H1 (cell line): ENCODE measurements around the gene BICDL1. TPM values are rescaled to one million over a fixed set of nuclear protein-coding genes. Genes with fewer than 3 reads are reported as not detected.
"Not testable (repeated sequence)": the region's sequence is repeated elsewhere in the genome, so short reads cannot be mapped to it uniquely, and the experiment has no call there.

Experiments used
- CTCF ChIA-PET: fragments of 300-600 bp; sonication (Branson Sonifier 250); formaldehyde crosslinking; loops from one replicate; lab custom pipeline; 2021; ENCODE audit not compliant: partially characterized antibody; lab: Charles Lee
- POLR2A ChIA-PET: fragments of 300-600 bp; sonication (Branson Sonifier 250); formaldehyde crosslinking; loops from one replicate; lab custom pipeline; 2021; ENCODE audit warnings: inconsistent platforms; ENCODE audit not compliant: partially characterized antibody; lab: Charles Lee
- DNase-seq, 2 experiments: peaks; one replicate each; pipeline versions ENCODE4 v3.0.0 to v3.0.0-alpha.2; 2010 to 2022; ENCODE audit warnings: low spot score in 2 of 2, low read depth in 1 of 2, mixed read lengths in 1 of 2
- FAIRE-seq: peaks from 2 replicates; lab custom pipeline; 2011; peaks lifted over from hg19 to GRCh38; lab: Jason Lieb, UNC
- H2AFZ ChIP-seq: 2 replicates; pipeline ENCODE4 v1.8.1; 2012; ENCODE audit warnings: low read length, inconsistent platforms
- H2AK5ac ChIP-seq: 2 replicates; pipeline ENCODE4 v1.6.1; 2013; ENCODE audit warnings: low read depth, low read length
- H2BK120ac ChIP-seq: replicated peaks from 2 replicates; pipeline ENCODE3; 2013; ENCODE audit warnings: low read depth, low read length, inconsistent platforms
- H2BK12ac ChIP-seq: 2 replicates; pipeline ENCODE4 v1.6.1; 2013; ENCODE audit warnings: low read depth, low read length
- H2BK15ac ChIP-seq: 2 replicates; pipeline ENCODE4 v1.6.1; 2013; ENCODE audit warnings: low read length
- H2BK20ac ChIP-seq: 2 replicates; pipeline ENCODE4 v1.6.1; 2013; ENCODE audit warnings: low read length
- H2BK5ac ChIP-seq: 2 replicates; pipeline ENCODE4 v1.6.1; 2013; ENCODE audit warnings: low read depth, low read length
- H3K14ac ChIP-seq: 2 replicates; pipeline ENCODE4 v1.6.1; 2013; ENCODE audit warnings: inconsistent platforms; ENCODE audit not compliant: insufficient read length
- H3K18ac ChIP-seq: 2 replicates; pipeline ENCODE4 v1.6.1; 2013; ENCODE audit warnings: low read length; ENCODE audit errors: extremely low read depth
- H3K23ac ChIP-seq: 2 replicates; pipeline ENCODE4 v1.6.1; 2013; ENCODE audit warnings: inconsistent platforms; ENCODE audit not compliant: insufficient read length
- H3K23me2 ChIP-seq: 2 replicates; pipeline ENCODE4 v1.6.1; 2013; ENCODE audit warnings: low read depth, low read length
- H3K27ac ChIP-seq: 2 replicates; pipeline ENCODE4 v1.6.1; 2011; ENCODE audit warnings: low read depth, low read length, inconsistent platforms
- H3K27me3 ChIP-seq, 4 experiments: replicated peaks in 1 of 4; 1 replicate in 1 of 4; 2 replicates in 3 of 4; pipeline versions ENCODE4 v1.6.1 to v1.8.1; 2011 to 2013; ENCODE audit warnings: low read length in 3 of 4, mild to moderate bottlenecking in 3 of 4, inconsistent platforms in 2 of 4, mixed read lengths in 2 of 4, moderate library complexity in 1 of 4; ENCODE audit not compliant: control insufficient read depth in 3 of 4, insufficient read depth in 3 of 4; ENCODE audit errors: extremely low read depth in 1 of 4
- H3K36me3 ChIP-seq, 4 experiments: 2 replicates each; pipeline versions ENCODE4 v1.6.1 to v1.8.1; 2011 to 2013; ENCODE audit warnings: mild to moderate bottlenecking in 4 of 4, low read length in 3 of 4, moderate library complexity in 2 of 4, control low read depth in 1 of 4, inconsistent platforms in 1 of 4; ENCODE audit not compliant: insufficient read depth in 4 of 4, control insufficient read depth in 2 of 4
- H3K4ac ChIP-seq: replicated peaks from 2 replicates; pipeline ENCODE3; 2013; ENCODE audit warnings: low read length, low read depth, mixed read lengths, inconsistent platforms; ENCODE audit not compliant: insufficient read length
- H3K4me1 ChIP-seq, 4 experiments: replicated peaks in 1 of 4; 1 replicate in 1 of 4; 2 replicates in 3 of 4; pipeline versions ENCODE4 v1.6.1 to v1.8.1; 2011 to 2013; ENCODE audit warnings: low read length in 3 of 4, inconsistent platforms in 2 of 4, mixed read lengths in 1 of 4; ENCODE audit not compliant: insufficient read depth in 4 of 4, control insufficient read depth in 3 of 4
- H3K4me2 ChIP-seq, 2 experiments: 2 replicates each; pipeline versions ENCODE4 v1.6.1 to v1.8.1; 2011 to 2013; ENCODE audit warnings: low read depth in 2 of 2, low read length in 2 of 2, control low read depth in 1 of 2, inconsistent platforms in 1 of 2, mild to moderate bottlenecking in 1 of 2; ENCODE audit not compliant: insufficient read depth in 1 of 2
- H3K4me3 ChIP-seq, 4 experiments: fragments of 200-600, 300-600 bp in 1 of 4; sonication (generic), shearing (Covaris generic), sonication (Bioruptor Twin) in 1 of 4; 2 replicates each; pipeline versions ENCODE4 v1.5.1 to v1.8.1; 2011 to 2016; ENCODE audit warnings: low read length in 4 of 4, low read depth in 3 of 4, control low read depth in 2 of 4, inconsistent platforms in 2 of 4, mild to moderate bottlenecking in 2 of 4, mixed read lengths in 1 of 4, moderate library complexity in 1 of 4; ENCODE audit not compliant: insufficient read depth in 2 of 4; ENCODE audit errors: extremely low read depth in 1 of 4
- H3K56ac ChIP-seq: replicated peaks from 2 replicates; pipeline ENCODE3; 2013; ENCODE audit warnings: low read depth, mild to moderate bottlenecking, mixed read lengths, low read length, inconsistent platforms; ENCODE audit not compliant: insufficient read length
- H3K79me1 ChIP-seq: 2 replicates; pipeline ENCODE4 v1.6.1; 2013; ENCODE audit warnings: low read depth, low read length, control low read depth
- H3K79me2 ChIP-seq, 2 experiments: 2 replicates each; pipeline versions ENCODE4 v1.6.1 to v1.8.1; 2012 to 2013; ENCODE audit warnings: low read length in 2 of 2, mild to moderate bottlenecking in 2 of 2, inconsistent platforms in 1 of 2; ENCODE audit not compliant: insufficient read depth in 2 of 2, control insufficient read depth in 1 of 2
- H3K9ac ChIP-seq, 4 experiments: replicated peaks in 1 of 4; 1 replicate in 1 of 4; 2 replicates in 3 of 4; pipeline versions ENCODE4 v1.6.1 to v1.8.1; 2011 to 2013; ENCODE audit warnings: low read depth in 3 of 4, low read length in 3 of 4, control low read depth in 2 of 4, mild to moderate bottlenecking in 2 of 4, moderate library complexity in 2 of 4, inconsistent platforms in 1 of 4; ENCODE audit errors: extremely low read depth in 1 of 4
- H3K9me3 ChIP-seq, 2 experiments: 2 replicates each; pipeline versions ENCODE4 v1.6.1 to v1.8.1; 2012 to 2013; ENCODE audit warnings: mild to moderate bottlenecking in 2 of 2, moderate library complexity in 2 of 2, control low read depth in 1 of 2, inconsistent platforms in 1 of 2, low read depth in 1 of 2, low read length in 1 of 2, mixed read lengths in 1 of 2; ENCODE audit not compliant: insufficient read depth in 2 of 2
- H4K20me1 ChIP-seq, 2 experiments: replicated peaks in 1 of 2; 2 replicates each; pipeline versions ENCODE3 to v1.8.1; 2011 to 2013; ENCODE audit warnings: inconsistent platforms in 2 of 2, low read length in 2 of 2, mild to moderate bottlenecking in 1 of 2; ENCODE audit not compliant: insufficient read depth in 2 of 2, control insufficient read depth in 1 of 2
- H4K5ac ChIP-seq: 2 replicates; pipeline ENCODE4 v1.6.1; 2013; ENCODE audit warnings: low read length, low read depth, mixed read lengths, inconsistent platforms; ENCODE audit not compliant: insufficient read length
- H4K8ac ChIP-seq: 2 replicates; pipeline ENCODE4 v1.8.0; 2013; ENCODE audit warnings: mild to moderate bottlenecking, moderate library complexity, low read length, inconsistent platforms; ENCODE audit not compliant: insufficient read depth; ENCODE audit errors: extremely low read depth
- H4K91ac ChIP-seq: replicated peaks from 2 replicates; pipeline ENCODE3; 2013; ENCODE audit warnings: low read length, mixed read lengths, inconsistent platforms; ENCODE audit not compliant: insufficient read length
- EZH2 ChIP-seq: fragments of 200-600 bp; sonication (generic); IDR thresholded peaks from 2 replicates; pipeline ENCODE4 v1.7.1; 2012; ENCODE audit warnings: low read depth, mild to moderate bottlenecking, moderate library complexity, low read length, inconsistent platforms; ENCODE audit not compliant: severe bottlenecking
- POLR2AphosphoS5 ChIP-seq: IDR thresholded peaks from 2 replicates; pipeline ENCODE4 v1.6.1; 2011; ENCODE audit warnings: low read depth, low read length
- RAD21 ChIP-seq, 2 experiments: IDR thresholded peaks in 1 of 2; conservative IDR thresholded peaks in 1 of 2; 2 replicates each; pipeline ENCODE4 v1.6.1; 2011; ENCODE audit warnings: low read depth in 2 of 2, low read length in 2 of 2, improper control_type of control experiment in 1 of 2, inconsistent platforms in 1 of 2, mild to moderate bottlenecking in 1 of 2, moderate library complexity in 1 of 2
- SUZ12 ChIP-seq: fragments of 200-600 bp; sonication (generic); IDR thresholded peaks from 2 replicates; pipeline ENCODE4 v1.6.1; 2012; ENCODE audit warnings: mild to moderate bottlenecking, inconsistent platforms, low read length, moderate library complexity, mixed read lengths
- WGBS, 2 experiments: shearing (Covaris generic) in 1 of 2; methylation state at CpG; one replicate each; pipeline versions ENCODE4 v1.1.6 to v1.1.7; 2013 to 2015; ENCODE audit warnings: low lambda C conversion rate in 2 of 2, mixed read lengths in 2 of 2, inconsistent platforms in 1 of 2, low coverage in 1 of 2, missing lambda C conversion rate in 1 of 2; ENCODE audit not compliant: insufficient replicate concordance in 2 of 2, insufficient coverage in 1 of 2, insufficient read length in 1 of 2; ENCODE audit errors: extremely low coverage in 1 of 2, missing lambda C conversion rate in 1 of 2; 5-methylcytosine and 5-hydroxymethylcytosine counted together
- polyA plus RNA-seq, 7 experiments: library from polyadenylated mRNA; depleted of rRNA in 3 of 7; stranded (reverse) in 5 of 7; unstranded in 2 of 7; fragments of >200 nt in 5 of 7; fragments of 200-250 nt in 2 of 7; gene quantifications; 1 replicate in 5 of 7; 2 replicates in 1 of 7; 4 replicates in 1 of 7; pipeline versions ENCODE4 v1.2.1 to v1.2.3, GENCODE V29; 2011 to 2013; ENCODE audit warnings: missing spikeins in 2 of 7, mixed read lengths in 2 of 7
- total RNA-seq: library from RNA; stranded (reverse); fragmentation: NEBNext Ultra II Directional; extraction: Animal tissue kit (Norgen Biotek cat#: 25700); gene quantifications from 2 replicates; pipeline ENCODE4 v1.2.1, GENCODE V29; 2021

The BICDL1 gene
- total and polyA plus RNA-seq, 2 of the 8 experiments (the other 6 are each of a cell fraction or from before 2014, with no cell fraction given): 17.2 to 25.9 TPM

GRCh38 chr12:119980242-119980641, 8.8 kb upstream of the BICDL1 start:
- H2BK5ac ChIP-seq: no peak overlapping the region
- no peak overlapping the region for H4K5ac ChIP-seq
- CTCF ChIA-PET: no interaction called here

GRCh38 chr12:119980702-119981101, 8.3 kb upstream of the BICDL1 start:
- H3K18ac ChIP-seq, H4K5ac ChIP-seq, FAIRE-seq, CTCF ChIA-PET, H3K79me2 ChIP-seq, H3K9ac ChIP-seq, H2BK12ac ChIP-seq, H2BK15ac ChIP-seq, H2BK5ac ChIP-seq, H3K23me2 ChIP-seq, H3K23ac ChIP-seq, H3K4me2 ChIP-seq, H2AFZ ChIP-seq, POLR2A ChIA-PET, H3K14ac ChIP-seq, H2AK5ac ChIP-seq, H3K27ac ChIP-seq, H3K27me3 ChIP-seq, H3K79me1 ChIP-seq, H3K9me3 ChIP-seq, DNase-seq, H3K4me3 ChIP-seq, H4K8ac ChIP-seq, H4K20me1 ChIP-seq, H3K4ac ChIP-seq, H3K4me1 ChIP-seq, H4K91ac ChIP-seq, H3K56ac ChIP-seq, H3K36me3 ChIP-seq, H2BK120ac ChIP-seq, H2BK20ac ChIP-seq: not testable (repeated sequence)
- 94% methylated on average over 6 of the region's 8 CpGs; no CpG with 5 or more reads in 1 of the 2 experiments for WGBS, 2 experiments

More at GRCh38 chr12:119980242-119980641, 8.8 kb upstream of the BICDL1 start:
- no peak overlapping the region for H3K27ac ChIP-seq
- H3K56ac ChIP-seq: no peak overlapping the region
- no peak overlapping the region for H3K4ac ChIP-seq
- H3K4me3 ChIP-seq: no peak overlapping the region
- H4K8ac ChIP-seq: no peak overlapping the region
- no peaks in the 10 kb centered on the region for H3K27me3 ChIP-seq
- H3K79me2 ChIP-seq: no peaks in the 10 kb centered on the region
- H3K4me1 ChIP-seq: no peaks in the 10 kb centered on the region
- no peak overlapping the region for H3K4me2 ChIP-seq
- H3K9me3 ChIP-seq: no peaks in the 10 kb centered on the region
- H2AK5ac ChIP-seq: no peak overlapping the region
- TF ChIP-seq RAD21 (IDR thresholded peaks at IDR 0.05 in 1 of 2, conservative IDR thresholded peaks at IDR 0.05 in 1 of 2; ENCODE audit: low read depth in 2 of 2, low read length in 2 of 2) (no peak), SUZ12 (no peak), EZH2 (no peak), POLR2AphosphoS5 (no peak)
- H2AFZ ChIP-seq: no peak overlapping the region
- no peak overlapping the region for H2BK120ac ChIP-seq
- DNase-seq: no peak
- no peaks in the 10 kb centered on the region for H4K20me1 ChIP-seq
- no peaks in the 10 kb centered on the region for H3K23me2 ChIP-seq
- no peak overlapping the region for H3K14ac ChIP-seq
- POLR2A ChIA-PET: no interaction called here
- H2BK12ac ChIP-seq: no peak overlapping the region
- H3K79me1 ChIP-seq: no peaks in the 10 kb centered on the region
- no peak overlapping the region for H2BK20ac ChIP-seq
- H3K9ac ChIP-seq: no peak overlapping the region
- no peak overlapping the region for H3K18ac ChIP-seq
- no peak overlapping the region for H2BK15ac ChIP-seq
- FAIRE-seq: no peak
- H3K36me3 ChIP-seq: no peaks in the 10 kb centered on the region
- WGBS, 2 experiments: 77% methylated on average over 1 of the region's 1 CpG; no CpG with 5 or more reads in 1 of the 2 experiments
- H4K91ac ChIP-seq: no peak overlapping the region
- H3K23ac ChIP-seq: no peak overlapping the region
